Neural cell (in vitro differentiated cells): ENCODE results near the gene KRT2. TPM values are rescaled to one million over a fixed set of nuclear protein-coding genes. Genes with fewer than 3 reads are reported as not detected.

Source experiments
- H2AFZ ChIP-seq: fragments of 200-600, 300-800 bp; sonication (generic), shearing (Covaris generic); 2 replicates; pipeline ENCODE4 v1.6.0; 2014; ENCODE audit warnings: low read depth, mild to moderate bottlenecking, antibody characterized with exemption, low read length, moderate library complexity
- H3F3A ChIP-seq: fragments of 200-600 bp; shearing (Covaris generic); 2 replicates; pipeline ENCODE4 v1.6.1; 2016; ENCODE audit warnings: mild to moderate bottlenecking, moderate library complexity, mixed read lengths, antibody characterized with exemption, low read length; ENCODE audit not compliant: insufficient read depth, poor library complexity, severe bottlenecking
- H3K27ac ChIP-seq: fragments of 200-600, 300-800 bp; sonication (generic), shearing (Covaris generic); 2 replicates; pipeline ENCODE4 v1.5.1; 2014; ENCODE audit warnings: mild to moderate bottlenecking, low read length, moderate library complexity
- H3K27me3 ChIP-seq: fragments of 300-800, 200-600 bp; sonication (generic), shearing (Covaris generic); 2 replicates; pipeline ENCODE4 v1.6.0; 2014; ENCODE audit warnings: mild to moderate bottlenecking, low read depth, low read length, moderate library complexity; ENCODE audit not compliant: insufficient read depth
- H3K36me3 ChIP-seq: fragments of 300-800, 200-600 bp; sonication (generic), shearing (Covaris generic); 2 replicates; pipeline ENCODE4 v1.5.1; 2014; ENCODE audit warnings: mild to moderate bottlenecking, antibody characterized with exemption, low read length, moderate library complexity; ENCODE audit not compliant: insufficient read depth
- H3K4me2 ChIP-seq: fragments of 300-800, 200-600 bp; sonication (generic), shearing (Covaris generic); 2 replicates; pipeline ENCODE4 v1.6.0; 2014; ENCODE audit warnings: mild to moderate bottlenecking, low read length
- H3K4me3 ChIP-seq: fragments of 300-800, 200-600 bp; sonication (generic), shearing (Covaris generic); 2 replicates; pipeline ENCODE4 v1.5.1; 2014; ENCODE audit warnings: mild to moderate bottlenecking, low read length, moderate library complexity
- H3K79me2 ChIP-seq: fragments of 200-600 bp; shearing (Covaris generic); replicated peaks from 2 replicates; pipeline ENCODE4 v1.6.0; 2014; ENCODE audit warnings: mild to moderate bottlenecking, low read length, moderate library complexity; ENCODE audit not compliant: insufficient read depth
- H3K9ac ChIP-seq: fragments of 300-800, 200-600 bp; sonication (generic), shearing (Covaris generic); 2 replicates; pipeline ENCODE4 v1.6.1; 2016; ENCODE audit warnings: mild to moderate bottlenecking, low read length, mixed read lengths
- H3K9me2 ChIP-seq: fragments of 200-600 bp; shearing (Covaris generic); 2 replicates; pipeline ENCODE4 v1.6.1; 2016; ENCODE audit warnings: mild to moderate bottlenecking, low read length, mixed read lengths; ENCODE audit not compliant: insufficient read depth
- H3K9me3 ChIP-seq: fragments of 200-600, 300-800 bp; sonication (generic), shearing (Covaris generic); 2 replicates; pipeline ENCODE4 v1.6.1; 2016; ENCODE audit warnings: mild to moderate bottlenecking, mixed run types, low read length, moderate library complexity, mixed read lengths
- H4K20me1 ChIP-seq: fragments of 200-600 bp; shearing (Covaris generic); 2 replicates; pipeline ENCODE4 v1.6.1; 2016; ENCODE audit warnings: mild to moderate bottlenecking, mixed run types; ENCODE audit not compliant: insufficient read depth
- EP300 ChIP-seq: fragments of 450-650 bp; conservative IDR thresholded peaks from 2 replicates; pipeline ENCODE4 v1.6.1; 2014; ENCODE audit warnings: antibody characterized with exemption, mild to moderate bottlenecking, moderate library complexity; ENCODE audit not compliant: poor library complexity, severe bottlenecking
- EZH2 ChIP-seq: fragments of 200-600, 300-800 bp; shearing (Covaris generic), sonication (generic); IDR thresholded peaks from 2 replicates; pipeline ENCODE4 v1.6.1; 2014; ENCODE audit warnings: antibody characterized with exemption, low read length, borderline replicate concordance, mild to moderate bottlenecking; ENCODE audit not compliant: insufficient read depth, poor library complexity, severe bottlenecking
- MXI1 ChIP-seq: fragments of 450-650 bp; conservative IDR thresholded peaks from 2 replicates; pipeline ENCODE4 v1.6.1; 2014; ENCODE audit warnings: antibody characterized with exemption, mild to moderate bottlenecking; ENCODE audit not compliant: poor library complexity, severe bottlenecking
- POLR2AphosphoS5 ChIP-seq: IDR thresholded peaks from 2 replicates; pipeline ENCODE4 v1.6.1; 2012
- RAD21 ChIP-seq: fragments of 450-650 bp; conservative IDR thresholded peaks from 2 replicates; pipeline ENCODE4 v1.6.1; 2014; ENCODE audit warnings: antibody characterized with exemption, mild to moderate bottlenecking, moderate library complexity
- SMC3 ChIP-seq: fragments of 450-650 bp; conservative IDR thresholded peaks from 2 replicates; pipeline ENCODE4 v1.6.1; 2014; ENCODE audit warnings: antibody characterized with exemption, mild to moderate bottlenecking, moderate library complexity; ENCODE audit not compliant: poor library complexity
- TAF1 ChIP-seq: IDR thresholded peaks from 2 replicates; pipeline ENCODE4 v1.6.1; 2012; ENCODE audit warnings: low read depth
- polyA plus RNA-seq: library from polyadenylated mRNA; depleted of rRNA; stranded (reverse); fragments of >200 nt; gene quantifications from 2 replicates; pipeline ENCODE4 v1.2.3, GENCODE V29; 2014
- TF ChIP-seq, protein P1 (sequence below): fragments of 450-650 bp; IDR thresholded peaks from 2 replicates; pipeline ENCODE4 v1.5.1; 2014; ENCODE audit warnings: antibody characterized with exemption, mild to moderate bottlenecking, moderate library complexity; ENCODE audit not compliant: poor library complexity, severe bottlenecking
- TF ChIP-seq, protein P2 (sequence below): IDR thresholded peaks from 2 replicates; pipeline ENCODE4 v1.6.1; 2012; ENCODE audit warnings: borderline replicate concordance

The KRT2 gene
- polyA plus RNA-seq, 1 donor from 2014 or later = not detected

DNA sequence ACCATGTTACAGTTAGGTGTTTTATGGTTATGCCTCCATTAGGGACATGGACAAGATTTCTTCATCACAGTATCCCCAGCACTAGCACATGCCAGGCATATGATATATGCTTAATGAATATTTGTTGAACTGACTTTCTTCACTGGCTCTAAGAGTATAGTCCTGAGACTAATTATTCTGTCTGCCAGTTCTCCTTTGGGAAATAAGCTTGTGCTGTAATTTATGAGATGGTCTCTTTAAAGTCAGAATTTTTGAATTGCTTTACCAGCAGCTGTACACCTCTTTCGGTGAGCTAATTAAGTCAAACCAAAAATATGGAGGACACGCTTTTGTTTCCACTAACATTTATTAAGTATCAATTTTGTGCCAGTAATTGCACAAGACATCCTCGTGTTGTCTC lies 45.9 kb downstream of the KRT2 start:
- no peak overlapping the region for H3K4me3 ChIP-seq

DNA sequence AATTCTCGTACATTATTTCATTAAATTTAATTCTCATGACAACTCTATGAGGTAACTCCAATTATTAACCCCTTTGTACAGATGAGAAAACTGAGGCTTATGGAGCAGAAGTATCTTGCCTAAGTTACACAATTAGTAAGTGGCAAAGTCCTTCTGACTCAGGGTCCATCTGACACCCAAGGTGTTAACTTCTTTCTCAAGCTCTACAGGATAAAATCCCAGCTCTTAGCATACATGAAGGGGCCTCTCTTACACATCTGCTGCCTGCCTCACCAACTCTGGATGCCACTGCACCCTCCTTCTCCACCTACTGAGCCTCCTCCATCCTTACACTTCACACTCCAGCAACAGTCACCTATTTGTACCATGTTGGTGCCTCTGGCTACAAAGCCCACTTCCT lies 46.5 kb downstream of the KRT2 start:
- no peak overlapping the region for H3K27ac ChIP-seq
- H3K9ac ChIP-seq = no peak overlapping the region
- H2AFZ ChIP-seq = no peak overlapping the region
- no peaks in the 10 kb centered on the region for H3K9me3 ChIP-seq
- H3K9me2 ChIP-seq = no peaks in the 10 kb centered on the region
- H3F3A ChIP-seq = no peaks in the 10 kb centered on the region
- no peak overlapping the region for H3K4me2 ChIP-seq
- no peaks in the 10 kb centered on the region for H3K36me3 ChIP-seq
- TF ChIP-seq, protein P1, sequence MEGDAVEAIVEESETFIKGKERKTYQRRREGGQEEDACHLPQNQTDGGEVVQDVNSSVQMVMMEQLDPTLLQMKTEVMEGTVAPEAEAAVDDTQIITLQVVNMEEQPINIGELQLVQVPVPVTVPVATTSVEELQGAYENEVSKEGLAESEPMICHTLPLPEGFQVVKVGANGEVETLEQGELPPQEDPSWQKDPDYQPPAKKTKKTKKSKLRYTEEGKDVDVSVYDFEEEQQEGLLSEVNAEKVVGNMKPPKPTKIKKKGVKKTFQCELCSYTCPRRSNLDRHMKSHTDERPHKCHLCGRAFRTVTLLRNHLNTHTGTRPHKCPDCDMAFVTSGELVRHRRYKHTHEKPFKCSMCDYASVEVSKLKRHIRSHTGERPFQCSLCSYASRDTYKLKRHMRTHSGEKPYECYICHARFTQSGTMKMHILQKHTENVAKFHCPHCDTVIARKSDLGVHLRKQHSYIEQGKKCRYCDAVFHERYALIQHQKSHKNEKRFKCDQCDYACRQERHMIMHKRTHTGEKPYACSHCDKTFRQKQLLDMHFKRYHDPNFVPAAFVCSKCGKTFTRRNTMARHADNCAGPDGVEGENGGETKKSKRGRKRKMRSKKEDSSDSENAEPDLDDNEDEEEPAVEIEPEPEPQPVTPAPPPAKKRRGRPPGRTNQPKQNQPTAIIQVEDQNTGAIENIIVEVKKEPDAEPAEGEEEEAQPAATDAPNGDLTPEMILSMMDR = no peak
- TF ChIP-seq EP300 (no peak), TAF1 (no peak), RAD21 (no peak), POLR2AphosphoS5 (no peak), EZH2 (no peak), MXI1 (no peak), SMC3 (no peak)
- TF ChIP-seq, protein P2, sequence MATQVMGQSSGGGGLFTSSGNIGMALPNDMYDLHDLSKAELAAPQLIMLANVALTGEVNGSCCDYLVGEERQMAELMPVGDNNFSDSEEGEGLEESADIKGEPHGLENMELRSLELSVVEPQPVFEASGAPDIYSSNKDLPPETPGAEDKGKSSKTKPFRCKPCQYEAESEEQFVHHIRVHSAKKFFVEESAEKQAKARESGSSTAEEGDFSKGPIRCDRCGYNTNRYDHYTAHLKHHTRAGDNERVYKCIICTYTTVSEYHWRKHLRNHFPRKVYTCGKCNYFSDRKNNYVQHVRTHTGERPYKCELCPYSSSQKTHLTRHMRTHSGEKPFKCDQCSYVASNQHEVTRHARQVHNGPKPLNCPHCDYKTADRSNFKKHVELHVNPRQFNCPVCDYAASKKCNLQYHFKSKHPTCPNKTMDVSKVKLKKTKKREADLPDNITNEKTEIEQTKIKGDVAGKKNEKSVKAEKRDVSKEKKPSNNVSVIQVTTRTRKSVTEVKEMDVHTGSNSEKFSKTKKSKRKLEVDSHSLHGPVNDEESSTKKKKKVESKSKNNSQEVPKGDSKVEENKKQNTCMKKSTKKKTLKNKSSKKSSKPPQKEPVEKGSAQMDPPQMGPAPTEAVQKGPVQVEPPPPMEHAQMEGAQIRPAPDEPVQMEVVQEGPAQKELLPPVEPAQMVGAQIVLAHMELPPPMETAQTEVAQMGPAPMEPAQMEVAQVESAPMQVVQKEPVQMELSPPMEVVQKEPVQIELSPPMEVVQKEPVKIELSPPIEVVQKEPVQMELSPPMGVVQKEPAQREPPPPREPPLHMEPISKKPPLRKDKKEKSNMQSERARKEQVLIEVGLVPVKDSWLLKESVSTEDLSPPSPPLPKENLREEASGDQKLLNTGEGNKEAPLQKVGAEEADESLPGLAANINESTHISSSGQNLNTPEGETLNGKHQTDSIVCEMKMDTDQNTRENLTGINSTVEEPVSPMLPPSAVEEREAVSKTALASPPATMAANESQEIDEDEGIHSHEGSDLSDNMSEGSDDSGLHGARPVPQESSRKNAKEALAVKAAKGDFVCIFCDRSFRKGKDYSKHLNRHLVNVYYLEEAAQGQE = no peak
- H3K79me2 ChIP-seq = no peaks in the 10 kb centered on the region
- H3K4me3 ChIP-seq = no peak overlapping the region
- H4K20me1 ChIP-seq = no peaks in the 10 kb centered on the region
- H3K27me3 ChIP-seq = no peaks in the 10 kb centered on the region

More for the DNA sequence above, 45.9 kb downstream of the KRT2 start:
- TF ChIP-seq, protein P2 = no peak
- no peak for TF ChIP-seq MXI1
- TF ChIP-seq, protein P1 = no peak
- TF ChIP-seq EP300 = no peak
- no peak for TF ChIP-seq EZH2
- no peak for TF ChIP-seq TAF1
- no peak for TF ChIP-seq POLR2AphosphoS5
- TF ChIP-seq RAD21 = no peak
- no peak for TF ChIP-seq SMC3
- Histone ChIP-seq H3K27me3 (no peaks in the 10 kb centered on the region), H2AFZ (no peak overlapping the region), H4K20me1 (no peaks in the 10 kb centered on the region), H3K9me3 (no peaks in the 10 kb centered on the region), H3K9me2 (no peaks in the 10 kb centered on the region), H3F3A (no peaks in the 10 kb centered on the region), H3K27ac (no peak overlapping the region), H3K4me2 (no peak overlapping the region), H3K79me2 (no peaks in the 10 kb centered on the region), H3K9ac (no peak overlapping the region), H3K36me3 (no peaks in the 10 kb centered on the region)
